Uterus (tissue), 2 donors: ENCODE data around the gene KDM6A.

Experiments
- CTCF ChIP-seq, 4 experiments: fragments of 200-600 bp in 2 of 4; fragments of 450-650 bp in 2 of 4; sonication (generic) in 2 of 4; IDR thresholded peaks; one replicate each; pipeline ENCODE4 v1.5.1; 2016 to 2019; ENCODE audit warnings: antibody characterized with exemption in 4 of 4, mild to moderate bottlenecking in 2 of 4, moderate library complexity in 1 of 4
- POLR2A ChIP-seq, 2 donors: fragments of 450-650 bp; IDR thresholded peaks; one replicate each; pipeline ENCODE4 v1.6.1; 2016; ENCODE audit warnings: antibody characterized with exemption in 2 of 2, mild to moderate bottlenecking in 1 of 2, moderate library complexity in 1 of 2

DNA sequence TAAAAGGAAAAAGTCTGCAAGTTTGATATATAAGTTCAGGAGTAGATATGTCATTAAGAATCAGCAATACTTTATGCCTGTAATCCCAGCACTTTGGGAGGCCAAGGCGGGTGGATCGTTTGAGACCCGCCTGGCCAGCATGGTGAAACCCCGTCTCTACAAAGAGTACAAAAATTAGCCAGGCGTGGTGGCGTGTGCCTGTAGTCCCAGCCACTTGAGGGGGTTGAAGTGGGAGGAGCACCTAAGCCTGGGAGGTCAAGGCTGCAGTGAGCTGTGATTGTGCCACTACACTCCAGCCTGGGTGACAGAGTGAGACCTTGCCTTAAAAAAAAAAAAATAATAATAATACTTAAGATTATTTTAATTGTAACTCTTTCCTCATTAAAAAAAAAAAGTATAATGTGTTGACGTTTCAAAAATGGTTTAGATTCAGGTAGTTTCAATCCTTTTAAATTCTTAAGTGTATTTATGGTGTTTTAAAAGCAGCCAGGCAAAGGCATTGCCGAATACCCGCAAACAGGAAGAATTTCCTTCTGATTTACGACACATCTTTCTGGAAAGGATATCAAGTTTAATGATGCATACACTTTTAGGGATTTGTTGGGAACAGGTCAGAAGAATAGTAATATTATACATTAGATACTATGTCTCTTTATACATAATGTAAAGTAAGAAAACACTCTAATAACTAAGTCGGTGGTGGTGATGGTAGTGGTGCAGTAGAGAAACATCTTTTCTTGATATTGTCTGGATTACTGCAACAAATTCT lies 80.9 kb downstream of the KDM6A start:
- TF ChIP-seq CTCF (IDR thresholded peaks at IDR 0.05): no peak
- TF ChIP-seq POLR2A (IDR thresholded peaks at IDR 0.05): no peak
